ENCODE measurements around the gene BCORL1.
A peak's percentile ranks its signal among the peaks of the same experiment; 100 is the strongest.

The BCORL1 gene

GRCh38 chrX:129982300-129983251 lies at the start of gene BCORL1:
Gene BCORL1 (plus strand): TSS chrX:129982635. CDS start chrX:130005232, 22,597 bp downstream.
- no peaks in the 10 kb centered on the region for H3K9me3 ChIP-seq (ENCODE audit: severe bottlenecking)
- H3K36me3 ChIP-seq = no peaks in the 10 kb centered on the region
- H3K27ac ChIP-seq = peak within 1 kb of the TSS; percentile 45
- H3K4me3 ChIP-seq (ENCODE audit: low read depth, low read length) = peak within 1 kb of the TSS; percentile 56
- no peak for TF ChIP-seq CTCF (IDR thresholded peaks at IDR 0.05; ENCODE audit: low read depth, low read length)
- DNase-seq = peak; percentile 91
- peaks cover 9% of the 10 kb centered on the region for H3K27me3 ChIP-seq (ENCODE audit: insufficient read depth, low read depth, severe bottlenecking)

GRCh38 chrX:129932821-129933321 lies 49.6 kb upstream of the BCORL1 start:
- no peaks in the 10 kb centered on the region for H3K9me3 ChIP-seq (ENCODE audit: severe bottlenecking)
- H3K4me3 ChIP-seq (ENCODE audit: low read depth, low read length) = peak overlapping the region; percentile 37
- DNase-seq = peak; percentile 43
- peaks cover 8% of the 10 kb centered on the region for H3K27me3 ChIP-seq (ENCODE audit: insufficient read depth, low read depth, severe bottlenecking)
- H3K36me3 ChIP-seq = peaks cover under 1% of the 10 kb centered on the region; the same call in 1 of the 2 replicates
- H3K27ac ChIP-seq = no peak overlapping the region
- TF ChIP-seq CTCF (IDR thresholded peaks at IDR 0.05; ENCODE audit: low read depth, low read length) = no peak

GRCh38 chrX:129933700-129934099 lies 48.7 kb upstream of the BCORL1 start:
- H3K27ac ChIP-seq = no peak overlapping the region
- H3K9me3 ChIP-seq (ENCODE audit: severe bottlenecking) = no peaks in the 10 kb centered on the region
- no peak for TF ChIP-seq CTCF (IDR thresholded peaks at IDR 0.05; ENCODE audit: low read depth, low read length)
- peaks cover 9% of the 10 kb centered on the region for H3K27me3 ChIP-seq (ENCODE audit: insufficient read depth, low read depth, severe bottlenecking)
- H3K36me3 ChIP-seq = no peaks in the 10 kb centered on the region
- no peak overlapping the region for H3K4me3 ChIP-seq (ENCODE audit: low read depth, low read length)
- DNase-seq = no peak

- TF ChIP-seq CTCF (IDR thresholded peaks at IDR 0.05; ENCODE audit: low read depth, low read length) = no peak
- H3K9me3 ChIP-seq (ENCODE audit: severe bottlenecking) = no peaks in the 10 kb centered on the region
- no peak overlapping the region for H3K4me3 ChIP-seq (ENCODE audit: low read depth, low read length)
- H3K27ac ChIP-seq = no peak overlapping the region
- no peak for DNase-seq
- H3K27me3 ChIP-seq (ENCODE audit: insufficient read depth, low read depth, severe bottlenecking) = peaks cover 11% of the 10 kb centered on the region
- no peaks in the 10 kb centered on the region for H3K36me3 ChIP-seq
Measured at GRCh38 chrX:129934461-129934860, 48.0 kb upstream of the BCORL1 start.

GRCh38 chrX:129934952-129935351 lies 47.5 kb upstream of the BCORL1 start:
- no peak for TF ChIP-seq CTCF (IDR thresholded peaks at IDR 0.05; ENCODE audit: low read depth, low read length)
- Histone ChIP-seq H3K9me3 (ENCODE audit: severe bottlenecking) (no peaks in the 10 kb centered on the region), H3K27me3 (ENCODE audit: insufficient read depth, low read depth, severe bottlenecking) (peaks cover 11% of the 10 kb centered on the region), H3K4me3 (ENCODE audit: low read depth, low read length) (no peak overlapping the region), H3K27ac (no peak overlapping the region), H3K36me3 (no peaks in the 10 kb centered on the region)
- DNase-seq = no peak
